OCI-LY1 (cell line): Measurements from ENCODE around the gene DENND4A.
"Not testable (repeated sequence)": the region's sequence is repeated elsewhere in the genome, so short reads cannot be mapped to it uniquely, and the experiment has no call there.

Source experiments
- H2AFZ ChIP-seq: fragments of 200-600 bp; sonication (generic), shearing (Covaris generic); 2 replicates; pipeline ENCODE4 v1.6.0; 2014; ENCODE audit warnings: antibody characterized with exemption, mild to moderate bottlenecking, low read length
- H3F3A ChIP-seq: fragments of 200-600 bp; sonication (generic), shearing (Covaris generic); 2 replicates; pipeline ENCODE4 v1.6.0; 2014; ENCODE audit warnings: mild to moderate bottlenecking, antibody characterized with exemption, low read length, moderate library complexity; ENCODE audit not compliant: insufficient read depth
- H3K27ac ChIP-seq: fragments of 200-600 bp; sonication (generic); 2 replicates; pipeline ENCODE4 v1.5.1; 2014; ENCODE audit warnings: low read length, mixed run types, mild to moderate bottlenecking, low read depth; ENCODE audit not compliant: poor library complexity, severe bottlenecking
- H3K27me3 ChIP-seq: fragments of 200-600 bp; sonication (generic); 2 replicates; pipeline ENCODE4 v1.6.0; 2014; ENCODE audit warnings: antibody characterized with exemption, mild to moderate bottlenecking, low read length, moderate library complexity; ENCODE audit not compliant: insufficient read depth
- H3K36me3 ChIP-seq: fragments of 200-600 bp; sonication (generic); 2 replicates; pipeline ENCODE4 v1.6.1; 2014; ENCODE audit warnings: mild to moderate bottlenecking, antibody characterized with exemption, low read length, moderate library complexity, mixed read lengths; ENCODE audit not compliant: insufficient read depth
- H3K4me1 ChIP-seq: fragments of 200-600 bp; sonication (generic); 2 replicates; pipeline ENCODE4 v1.5.1; 2014; ENCODE audit warnings: mild to moderate bottlenecking, low read length, moderate library complexity; ENCODE audit not compliant: insufficient read depth, severe bottlenecking
- H3K4me2 ChIP-seq: fragments of 200-600 bp; sonication (generic), shearing (Covaris generic); 2 replicates; pipeline ENCODE4 v1.6.1; 2014; ENCODE audit warnings: low read length
- H3K4me3 ChIP-seq: fragments of 200-600 bp; sonication (generic); 2 replicates; pipeline ENCODE4 v1.5.1; 2014; ENCODE audit warnings: low read length, low read depth, mild to moderate bottlenecking, mixed read lengths; ENCODE audit not compliant: poor library complexity, severe bottlenecking
- H3K79me2 ChIP-seq: fragments of 200-600 bp; shearing (Covaris generic); 2 replicates; pipeline ENCODE4 v1.6.1; 2016; ENCODE audit warnings: mixed run types, low read length, mixed read lengths; ENCODE audit not compliant: insufficient read depth
- H3K9ac ChIP-seq: fragments of 200-600 bp; sonication (generic), shearing (Covaris generic); 2 replicates; pipeline ENCODE4 v1.6.1; 2014; ENCODE audit warnings: mild to moderate bottlenecking, low read length, mixed read lengths
- H3K9me2 ChIP-seq: fragments of 200-600 bp; sonication (generic), shearing (Covaris generic); 2 replicates; pipeline ENCODE4 v1.6.1; 2014; ENCODE audit warnings: low read depth, mild to moderate bottlenecking, low read length, mixed read lengths
- H3K9me3 ChIP-seq: fragments of 200-600 bp; shearing (Covaris generic); 2 replicates; pipeline ENCODE4 v1.6.1; 2014; ENCODE audit warnings: low read length, mixed read lengths
- H4K20me1 ChIP-seq: fragments of 200-600 bp; sonication (generic), shearing (Covaris generic); 2 replicates; pipeline ENCODE4 v1.6.0; 2016; ENCODE audit warnings: mild to moderate bottlenecking, low read length; ENCODE audit not compliant: insufficient read depth
- EZH2 ChIP-seq: fragments of 200-600 bp; sonication (generic), shearing (Covaris generic); IDR thresholded peaks from 2 replicates; pipeline ENCODE4 v1.8.0; 2017; ENCODE audit warnings: borderline replicate concordance, mixed run types, mild to moderate bottlenecking, antibody characterized with exemption, low read length, moderate library complexity, mixed read lengths
- TF ChIP-seq, protein P1 (sequence below): fragments of 200-600 bp; sonication (generic), shearing (Covaris generic); IDR thresholded peaks from 2 replicates; pipeline ENCODE4 v1.5.1; 2017; ENCODE audit warnings: mild to moderate bottlenecking, antibody characterized with exemption, low read length, moderate library complexity, mixed read lengths

The DENND4A gene

DNA sequence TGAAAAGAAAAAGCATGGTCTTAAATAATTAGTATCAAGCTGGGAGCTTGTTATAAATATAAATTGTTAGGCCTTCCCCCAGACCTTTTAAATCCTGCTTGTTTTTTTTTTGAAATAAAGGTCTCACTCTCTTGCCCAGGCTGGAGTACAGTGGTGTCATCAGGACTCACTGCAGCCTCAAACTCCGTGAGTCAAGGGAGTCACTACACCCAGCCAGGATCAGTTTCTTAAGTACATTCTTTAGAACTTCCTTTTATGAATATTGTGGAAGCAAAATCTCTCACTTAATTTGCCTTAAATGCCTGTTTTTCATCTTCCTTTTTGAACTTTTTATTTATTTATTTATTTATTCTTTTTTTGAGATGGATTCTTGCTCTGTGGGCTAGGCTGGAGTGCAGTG lies 20.8 kb upstream of the DENND4A start:
- no peaks in the 10 kb centered on the region; the same call in 1 of the 2 replicates for H3K9me3 ChIP-seq

DNA sequence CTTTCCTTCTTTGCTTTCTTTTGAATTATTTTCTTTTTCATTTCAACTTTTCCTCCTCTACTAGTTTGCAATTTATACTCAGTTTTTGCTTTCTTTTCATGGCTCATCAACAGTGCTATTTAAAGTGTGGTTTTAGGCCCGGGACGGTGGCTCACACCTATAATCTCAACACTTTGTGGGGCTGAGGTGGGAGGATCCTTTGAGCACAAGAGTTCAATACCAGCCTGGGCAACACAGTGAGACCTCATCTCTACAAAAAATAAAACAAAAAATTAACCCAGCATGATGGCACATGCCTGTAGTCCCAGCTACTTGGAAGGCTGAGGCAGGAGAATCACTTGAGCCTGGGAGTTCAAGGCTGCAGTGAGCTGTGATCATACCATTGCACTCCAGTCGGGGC lies 20.4 kb upstream of the DENND4A start:
- H3K27ac ChIP-seq, result no peak overlapping the region
- H3K9ac ChIP-seq, result no peak overlapping the region
- H4K20me1 ChIP-seq, result no peaks in the 10 kb centered on the region
- H3K4me1 ChIP-seq, result peaks cover 5% of the 10 kb centered on the region
- no peaks in the 10 kb centered on the region for H3K36me3 ChIP-seq
- H3K9me2 ChIP-seq, result no peaks in the 10 kb centered on the region
- no peak overlapping the region for H2AFZ ChIP-seq
- no peaks in the 10 kb centered on the region for H3F3A ChIP-seq
- H3K4me2 ChIP-seq, result no peak overlapping the region
- H3K27me3 ChIP-seq, result no peaks in the 10 kb centered on the region
- H3K9me3 ChIP-seq, result no peaks in the 10 kb centered on the region; the same call in 1 of the 2 replicates
- H3K4me3 ChIP-seq, result no peak overlapping the region
- no peak for TF ChIP-seq EZH2
- TF ChIP-seq, protein P1, sequence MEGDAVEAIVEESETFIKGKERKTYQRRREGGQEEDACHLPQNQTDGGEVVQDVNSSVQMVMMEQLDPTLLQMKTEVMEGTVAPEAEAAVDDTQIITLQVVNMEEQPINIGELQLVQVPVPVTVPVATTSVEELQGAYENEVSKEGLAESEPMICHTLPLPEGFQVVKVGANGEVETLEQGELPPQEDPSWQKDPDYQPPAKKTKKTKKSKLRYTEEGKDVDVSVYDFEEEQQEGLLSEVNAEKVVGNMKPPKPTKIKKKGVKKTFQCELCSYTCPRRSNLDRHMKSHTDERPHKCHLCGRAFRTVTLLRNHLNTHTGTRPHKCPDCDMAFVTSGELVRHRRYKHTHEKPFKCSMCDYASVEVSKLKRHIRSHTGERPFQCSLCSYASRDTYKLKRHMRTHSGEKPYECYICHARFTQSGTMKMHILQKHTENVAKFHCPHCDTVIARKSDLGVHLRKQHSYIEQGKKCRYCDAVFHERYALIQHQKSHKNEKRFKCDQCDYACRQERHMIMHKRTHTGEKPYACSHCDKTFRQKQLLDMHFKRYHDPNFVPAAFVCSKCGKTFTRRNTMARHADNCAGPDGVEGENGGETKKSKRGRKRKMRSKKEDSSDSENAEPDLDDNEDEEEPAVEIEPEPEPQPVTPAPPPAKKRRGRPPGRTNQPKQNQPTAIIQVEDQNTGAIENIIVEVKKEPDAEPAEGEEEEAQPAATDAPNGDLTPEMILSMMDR, result no peak
- H3K79me2 ChIP-seq, result no peaks in the 10 kb centered on the region

More for the DNA sequence above, 20.8 kb upstream of the DENND4A start:
- Histone ChIP-seq H3K4me3 (no peak overlapping the region), H3K36me3 (no peaks in the 10 kb centered on the region), H2AFZ (no peak overlapping the region), H3K27ac (no peak overlapping the region), H4K20me1 (no peaks in the 10 kb centered on the region), H3K4me2 (no peak overlapping the region), H3K9me2 (no peaks in the 10 kb centered on the region), H3K27me3 (no peaks in the 10 kb centered on the region), H3F3A (0 out of 2 replicates have a peak, but pooled peaks cover under 1% of the 10 kb centered on the region), H3K9ac (no peak overlapping the region), H3K79me2 (no peaks in the 10 kb centered on the region), H3K4me1 (peaks cover under 1% of the 10 kb centered on the region)
- TF ChIP-seq, protein P1, result no peak
- TF ChIP-seq EZH2, result no peak

DNA sequence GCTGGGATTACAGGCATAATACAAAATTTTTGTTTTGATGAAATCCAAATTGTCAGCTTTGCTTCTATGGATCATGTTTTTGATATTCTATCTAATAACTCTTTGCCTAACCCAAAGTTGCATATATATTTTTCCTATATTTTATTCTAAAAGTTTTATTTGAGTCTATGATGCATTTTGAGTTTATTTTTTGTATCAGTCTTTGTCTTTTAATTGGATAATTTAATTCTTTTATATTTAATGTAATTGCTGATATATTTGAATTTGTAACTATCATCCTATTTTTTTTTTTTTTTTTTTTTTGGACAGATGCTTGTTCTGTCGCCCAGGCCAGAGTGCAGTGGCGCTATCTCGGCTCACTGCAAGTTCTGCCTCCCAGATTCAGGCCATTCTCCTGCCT lies 19.7 kb upstream of the DENND4A start:
- peaks cover 9% of the 10 kb centered on the region for H3K4me1 ChIP-seq
- H3K4me3 ChIP-seq, result no peak overlapping the region
- no peak overlapping the region for H3K9ac ChIP-seq
- H3K4me2 ChIP-seq, result no peak overlapping the region
- no peaks in the 10 kb centered on the region for H3K9me2 ChIP-seq
- H3K9me3 ChIP-seq, result no peaks in the 10 kb centered on the region; the same call in 1 of the 2 replicates
- no peaks in the 10 kb centered on the region for H3K36me3 ChIP-seq
- no peak overlapping the region for H3K27ac ChIP-seq
- no peaks in the 10 kb centered on the region for H4K20me1 ChIP-seq
- H2AFZ ChIP-seq, result no peak overlapping the region
- no peaks in the 10 kb centered on the region for H3K27me3 ChIP-seq
- H3K79me2 ChIP-seq, result no peaks in the 10 kb centered on the region
- TF ChIP-seq, protein P1, result no peak
- H3F3A ChIP-seq, result no peaks in the 10 kb centered on the region

GRCh38 chr15:65811011-65811733 lies 19.1 kb upstream of the DENND4A start:
- peaks cover 16% of the 10 kb centered on the region for H3K4me1 ChIP-seq
- not testable (repeated sequence) for H3K36me3 ChIP-seq, H3K4me2 ChIP-seq, H3K79me2 ChIP-seq, H3K4me3 ChIP-seq, H3F3A ChIP-seq, H3K9me2 ChIP-seq, H3K27me3 ChIP-seq, H3K9ac ChIP-seq, H2AFZ ChIP-seq, H4K20me1 ChIP-seq, H3K9me3 ChIP-seq, H3K27ac ChIP-seq
